ENCODE data around the gene IFT25.
"Not testable (repeated sequence)": the region's sequence is repeated elsewhere in the genome, so short reads cannot be mapped to it uniquely, and the experiment has no call there.

The IFT25 gene

DNA sequence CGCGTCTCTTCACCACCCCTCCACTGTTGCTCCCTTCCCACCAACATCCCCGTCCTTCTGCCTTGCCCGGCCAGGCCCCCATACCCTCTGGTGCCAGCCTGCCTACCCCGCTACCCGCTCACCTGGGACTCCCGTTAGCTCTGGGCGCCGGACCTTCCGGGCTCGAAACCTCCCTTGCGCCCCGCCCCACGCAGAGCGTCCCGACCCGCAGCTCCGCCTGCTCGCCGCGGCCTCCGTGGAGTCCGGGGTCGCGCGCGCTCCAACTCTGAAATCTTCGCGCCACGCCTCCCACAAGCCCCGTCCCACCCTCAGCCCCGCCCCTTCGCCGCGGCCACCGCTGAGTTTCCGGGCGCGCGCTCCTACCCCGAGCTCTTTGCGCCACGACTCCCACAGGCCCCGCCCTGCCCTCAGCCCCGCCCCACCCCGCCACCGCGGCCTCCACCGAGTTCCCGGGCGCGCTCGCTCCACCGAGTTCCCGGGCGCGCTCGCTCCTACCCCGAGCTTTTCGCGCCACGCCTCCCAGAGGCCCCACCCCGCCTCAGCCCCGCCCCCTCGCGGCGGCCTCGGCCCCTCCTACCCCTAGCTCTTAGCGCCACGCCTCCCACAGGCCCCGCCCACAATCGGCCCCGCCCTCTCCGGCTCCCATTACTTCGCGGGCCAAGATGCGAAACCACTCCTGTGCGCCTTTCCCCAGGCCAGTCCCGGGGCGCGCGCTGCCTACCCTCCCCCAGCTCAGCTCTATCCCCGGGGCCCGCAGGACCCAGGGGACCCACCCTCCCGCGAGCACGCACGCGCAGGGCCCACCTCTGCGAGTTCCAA, at the start of gene IFT25:
Gene IFT25, minus strand, starts transcription at position 267 of the 819 bp plus-strand sequence. CDS start 5,617 bp downstream, outside the sequence.
- peak; percentile 89 for DNase-seq (ENCODE audit: low spot score)

DNA sequence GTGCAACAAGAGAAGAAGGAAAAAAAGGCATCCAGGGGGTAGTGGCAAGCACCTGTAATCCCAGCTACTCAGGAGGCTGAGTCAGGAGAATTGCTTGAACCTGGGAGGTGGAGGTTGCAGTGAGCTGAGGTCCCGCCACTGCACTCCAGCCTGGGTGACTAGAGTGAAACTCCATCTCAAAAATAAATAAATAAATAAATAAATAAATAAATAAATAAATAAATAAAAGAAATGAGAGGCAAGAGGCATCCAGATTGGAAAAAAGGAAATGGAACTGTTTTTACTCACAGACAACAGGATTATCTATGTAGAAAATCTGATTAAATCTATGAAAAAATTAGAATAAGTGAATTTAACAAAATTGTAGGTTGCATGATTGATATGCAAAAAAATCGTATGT, 49.0 kb upstream of the IFT25 start:
- not testable (repeated sequence) for DNase-seq (ENCODE audit: low spot score)

DNA sequence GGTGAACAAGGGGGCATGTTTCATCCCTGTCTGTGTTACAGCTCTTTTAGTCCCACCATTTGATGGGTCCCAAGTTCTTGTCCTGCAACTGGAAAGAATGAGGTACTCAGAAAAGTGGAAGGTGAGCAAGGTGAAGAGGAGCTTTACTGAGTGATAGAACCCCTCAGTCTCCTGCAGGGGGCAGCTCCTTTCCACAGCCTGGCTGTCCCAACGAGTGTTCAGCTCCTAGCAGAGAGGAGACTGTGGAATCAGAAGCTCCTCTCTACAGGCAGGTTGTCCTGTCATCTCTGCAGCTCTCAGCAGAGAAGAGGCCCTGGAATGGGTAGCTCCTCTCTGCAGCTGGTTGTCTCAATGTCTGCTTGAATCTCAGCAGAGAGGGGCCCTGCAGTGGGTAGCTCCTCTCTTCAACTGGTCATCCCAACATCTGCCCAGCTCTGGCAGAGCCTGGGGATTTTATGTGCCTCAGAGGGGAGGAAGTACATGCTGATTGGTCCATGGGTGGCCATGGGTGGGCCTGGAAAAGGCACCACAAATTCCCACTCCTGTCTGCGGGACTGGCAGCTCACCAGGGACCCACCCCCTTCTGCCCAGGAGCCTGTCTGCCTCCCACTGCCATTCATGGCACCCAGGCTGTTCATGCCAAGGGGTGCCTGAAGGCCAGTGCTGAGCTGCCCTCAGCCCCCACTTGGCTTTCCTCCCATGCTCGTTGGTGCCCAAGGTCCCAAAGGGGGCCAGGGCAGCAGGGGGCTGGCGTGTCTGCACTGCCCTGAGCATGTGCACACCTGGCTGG, 46.8 kb upstream of the IFT25 start:
- DNase-seq (ENCODE audit: low spot score), result no peak

DNA sequence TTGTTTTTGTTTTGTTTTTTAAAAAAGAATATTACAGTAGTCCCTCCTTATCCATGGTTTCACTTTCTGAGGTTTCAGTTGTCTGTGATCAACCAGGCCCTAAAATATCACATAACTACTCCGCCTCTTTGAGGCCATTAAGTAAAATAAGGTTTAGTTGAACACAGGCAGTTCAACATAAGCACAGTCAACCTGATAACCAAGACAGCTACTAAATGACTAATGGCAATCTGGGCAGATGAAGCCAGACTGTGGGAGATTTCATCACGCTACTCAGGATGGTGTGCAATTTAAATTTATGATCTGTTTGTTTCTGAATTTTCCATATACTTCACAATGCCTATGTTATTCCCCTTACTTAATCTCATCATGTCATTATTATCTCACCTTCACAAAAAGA, 42.4 kb upstream of the IFT25 start:
- DNase-seq (ENCODE audit: low spot score), result no peak

DNA sequence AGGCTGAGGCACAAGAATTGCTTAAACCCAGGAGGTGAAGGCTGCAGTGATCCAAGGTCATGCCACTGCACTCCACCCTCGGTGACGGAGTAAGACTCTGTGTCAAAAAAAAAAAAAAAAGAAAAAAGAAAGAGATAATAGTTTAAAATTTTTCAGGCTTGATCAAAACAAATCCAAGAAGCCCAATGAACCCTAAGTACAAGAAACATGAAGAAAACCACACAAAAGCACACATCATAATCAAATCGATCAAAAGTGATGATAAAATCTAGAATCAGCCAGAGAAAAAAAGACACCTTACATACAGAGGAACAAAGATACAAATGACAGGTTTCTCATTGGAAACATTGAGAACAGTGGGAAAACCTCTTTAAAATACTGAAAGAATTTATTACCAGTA, 41.0 kb upstream of the IFT25 start:
- DNase-seq (ENCODE audit: low spot score), result no peak

DNA sequence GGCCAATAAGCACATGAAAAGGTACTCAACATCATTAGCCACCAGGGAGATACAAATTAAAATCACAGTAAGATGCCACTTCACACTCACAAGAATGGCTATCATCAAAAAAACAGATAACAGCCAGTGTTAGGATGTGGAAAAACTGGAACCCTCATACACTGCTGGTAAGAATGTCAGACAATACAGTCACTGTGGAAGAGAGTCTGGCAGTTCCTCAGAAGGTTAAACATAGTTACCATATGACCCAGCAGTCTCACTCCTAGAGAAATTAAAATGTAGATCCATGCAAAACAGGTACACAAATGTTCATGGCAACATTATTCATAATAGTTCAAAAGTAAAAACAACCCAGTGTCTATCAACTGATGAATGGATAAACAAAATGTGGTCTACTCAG, 39.2 kb upstream of the IFT25 start:
- DNase-seq (ENCODE audit: low spot score), result no peak

DNA sequence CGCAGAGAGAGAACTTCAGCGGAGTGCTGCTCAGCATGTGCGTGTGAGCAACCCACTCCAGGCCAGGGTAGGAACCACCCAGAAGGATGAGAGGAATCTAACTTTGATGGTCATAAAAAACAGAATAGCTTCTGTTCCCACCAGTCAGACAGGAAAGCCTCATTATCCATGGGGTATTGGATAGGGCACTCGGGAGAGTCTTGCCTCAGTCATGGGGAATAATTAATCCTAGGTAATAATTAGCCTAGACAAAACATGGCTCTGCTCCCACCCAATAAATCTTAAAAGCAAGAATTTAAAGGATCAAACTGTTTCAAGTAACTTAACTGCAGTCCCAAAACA, 37.2 kb upstream of the IFT25 start:
- no peak for DNase-seq (ENCODE audit: low spot score)

DNA sequence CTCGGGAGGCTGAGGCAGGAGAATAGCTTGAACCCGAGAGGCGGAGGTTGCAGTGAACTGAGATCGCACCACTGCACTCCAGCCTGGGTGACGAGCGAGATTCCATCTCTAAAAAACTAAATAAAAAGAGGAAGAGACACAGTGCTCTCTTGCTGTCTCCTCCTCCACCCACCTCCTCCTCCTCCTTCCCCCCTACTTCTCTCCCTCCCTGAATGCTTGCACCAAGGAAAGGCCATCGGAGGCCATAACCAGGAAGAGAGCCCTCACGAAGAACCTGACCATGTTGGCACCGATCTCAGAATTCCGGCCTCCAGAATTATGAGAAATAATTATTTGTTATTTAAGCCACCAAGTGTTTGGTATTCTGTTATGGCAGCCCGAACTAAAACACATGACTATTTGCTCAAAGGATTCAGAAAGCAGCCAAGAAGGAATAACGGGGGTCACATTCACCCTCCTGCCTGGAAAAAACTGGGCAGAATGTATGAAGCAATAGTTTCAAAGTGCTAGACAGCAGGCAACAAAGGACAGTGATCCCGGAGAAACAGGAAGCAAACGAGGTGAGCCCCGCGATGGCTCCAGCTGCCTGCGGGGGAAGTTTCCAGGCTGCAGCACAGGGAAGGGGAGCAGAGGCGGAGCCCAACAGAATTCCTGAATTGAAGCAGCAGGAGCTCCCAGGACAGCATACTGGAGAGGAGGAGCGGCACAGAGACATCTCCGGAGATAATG, 36.7 kb upstream of the IFT25 start:
- DNase-seq (ENCODE audit: low spot score), result no peak

DNA sequence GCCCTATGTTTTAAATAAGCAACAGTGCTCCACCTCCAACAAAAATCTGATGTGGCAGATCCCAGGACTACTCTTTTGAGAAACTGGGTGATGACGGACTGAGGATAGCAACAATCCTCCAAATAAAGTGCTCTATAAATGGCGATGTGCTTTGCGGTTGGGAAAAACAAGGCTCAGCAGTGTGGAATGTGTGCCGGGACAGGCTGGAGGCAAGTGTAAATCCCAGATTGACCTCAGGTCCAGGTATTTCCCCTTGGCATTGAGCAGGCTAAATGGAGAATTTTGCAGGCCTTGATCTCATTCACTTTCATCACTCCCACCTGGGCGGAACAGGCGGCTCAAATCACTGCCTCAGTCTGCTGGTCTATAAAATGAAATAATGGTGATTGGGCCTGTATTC, 35.7 kb upstream of the IFT25 start:
- DNase-seq (ENCODE audit: low spot score), result no peak

DNA sequence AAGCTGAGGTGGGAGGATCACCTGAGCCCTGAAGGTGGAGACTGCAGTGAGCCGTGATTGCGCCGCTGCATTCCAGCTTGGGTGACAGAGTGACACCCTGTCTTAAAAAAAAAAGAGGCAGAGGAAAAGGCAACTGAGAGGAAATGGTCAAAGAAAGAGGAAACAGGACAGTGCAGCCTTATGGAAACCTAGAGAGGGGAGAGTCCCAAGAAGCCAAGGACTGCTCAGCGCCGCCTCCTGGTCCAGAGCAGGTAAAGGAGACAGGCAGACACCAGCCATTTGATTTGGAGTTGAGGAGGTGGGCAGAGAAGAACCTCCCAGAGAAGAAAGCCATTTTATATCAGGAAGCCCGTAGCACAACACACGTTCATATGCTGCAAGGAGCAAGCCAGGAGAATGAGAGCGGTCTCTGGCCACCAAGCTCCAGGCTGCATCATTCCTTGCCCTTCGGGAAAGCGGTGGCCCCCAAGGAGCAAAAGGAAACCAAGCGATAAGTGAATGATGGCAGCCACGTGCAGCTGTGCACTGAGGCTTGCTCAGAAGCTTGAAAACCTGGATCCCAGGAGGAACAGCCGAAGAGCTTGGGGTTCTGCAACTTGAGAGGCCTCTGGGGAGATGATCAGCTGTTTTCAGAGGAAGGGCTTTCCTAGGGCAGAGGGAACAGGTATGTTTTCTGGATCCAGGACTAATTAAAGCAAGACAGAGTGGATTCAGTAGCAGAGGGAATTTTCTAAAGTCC, 34.4 kb upstream of the IFT25 start:
- no peak for DNase-seq (ENCODE audit: low spot score)

DNA sequence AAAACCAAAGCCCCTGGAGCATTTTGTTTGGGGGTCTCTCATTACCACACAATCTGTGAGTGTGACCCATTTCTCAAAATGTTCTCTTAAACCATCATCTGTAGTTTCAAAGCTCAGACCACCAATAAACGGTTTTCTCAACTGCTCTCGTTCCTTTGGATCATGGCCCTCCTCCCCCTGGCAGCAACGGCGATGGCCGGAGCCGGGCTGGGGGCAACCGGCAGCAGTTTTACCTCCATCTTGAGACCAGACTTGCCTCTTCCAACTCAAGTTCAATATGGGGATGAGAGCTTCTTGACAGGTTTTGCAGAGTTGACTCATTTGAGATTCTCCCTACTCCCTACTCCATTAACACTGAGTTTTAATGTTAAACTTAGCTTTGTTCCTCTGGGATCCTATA, 30.4 kb upstream of the IFT25 start:
- no peak for DNase-seq (ENCODE audit: low spot score)

DNA sequence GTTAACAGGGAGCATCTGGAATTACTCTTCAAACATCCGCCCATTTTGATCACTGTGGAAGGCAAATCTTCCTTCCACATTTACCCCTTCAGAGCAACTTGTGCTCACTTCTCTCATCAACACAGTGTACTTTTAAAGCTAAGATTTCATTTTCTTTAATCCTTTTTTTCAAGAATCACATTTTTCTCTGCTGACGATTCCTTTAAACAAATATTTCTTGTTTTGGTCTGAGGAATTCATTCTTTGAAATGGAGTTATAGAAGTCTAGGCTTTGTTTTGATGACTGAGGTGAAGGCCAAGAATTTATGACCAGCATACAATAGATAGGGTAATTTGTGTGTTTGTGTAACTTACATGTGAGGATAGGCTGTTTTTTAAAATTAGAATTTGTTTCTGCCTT, 26.2 kb upstream of the IFT25 start:
- no peak for DNase-seq (ENCODE audit: low spot score)

DNA sequence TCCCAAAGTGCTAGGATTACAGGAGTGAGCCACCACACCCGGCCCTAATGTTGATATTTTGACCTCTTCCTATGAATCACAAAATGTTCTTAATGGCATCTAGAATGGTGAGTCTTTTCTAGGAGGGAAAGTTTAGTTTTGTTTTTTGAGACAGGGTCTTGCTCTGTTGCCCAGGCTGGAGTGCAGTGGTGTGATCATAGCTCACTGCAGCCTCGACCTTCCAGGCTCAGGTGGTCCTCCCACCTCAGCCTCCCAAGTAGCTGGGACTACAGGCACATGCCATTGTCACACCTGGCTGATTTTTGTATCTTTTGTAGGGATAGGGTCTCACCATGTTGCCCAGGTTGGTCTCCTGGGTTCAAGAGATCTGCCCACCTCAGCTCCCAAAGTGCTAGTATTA, 23.8 kb upstream of the IFT25 start:
- DNase-seq (ENCODE audit: low spot score), result not testable (repeated sequence)

DNA sequence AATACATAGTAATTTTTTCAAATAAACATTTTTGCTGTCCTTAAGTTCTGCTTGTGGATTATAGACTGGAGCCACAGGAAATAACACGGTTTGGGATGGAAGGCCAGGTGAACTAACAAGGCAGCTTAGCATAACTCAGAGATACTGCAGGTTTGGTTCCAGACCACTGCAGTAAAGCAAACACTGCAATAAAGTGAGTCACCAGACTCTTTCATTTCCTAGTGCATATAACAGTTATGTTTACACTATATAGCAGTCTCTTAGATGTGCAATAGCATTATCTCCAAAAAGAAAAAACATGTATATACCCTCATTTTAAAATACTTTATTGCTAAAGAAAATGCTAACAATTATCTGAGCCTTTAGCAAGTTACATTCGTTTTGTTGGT, 22.6 kb upstream of the IFT25 start:
- DNase-seq (ENCODE audit: low spot score), result no peak

DNA sequence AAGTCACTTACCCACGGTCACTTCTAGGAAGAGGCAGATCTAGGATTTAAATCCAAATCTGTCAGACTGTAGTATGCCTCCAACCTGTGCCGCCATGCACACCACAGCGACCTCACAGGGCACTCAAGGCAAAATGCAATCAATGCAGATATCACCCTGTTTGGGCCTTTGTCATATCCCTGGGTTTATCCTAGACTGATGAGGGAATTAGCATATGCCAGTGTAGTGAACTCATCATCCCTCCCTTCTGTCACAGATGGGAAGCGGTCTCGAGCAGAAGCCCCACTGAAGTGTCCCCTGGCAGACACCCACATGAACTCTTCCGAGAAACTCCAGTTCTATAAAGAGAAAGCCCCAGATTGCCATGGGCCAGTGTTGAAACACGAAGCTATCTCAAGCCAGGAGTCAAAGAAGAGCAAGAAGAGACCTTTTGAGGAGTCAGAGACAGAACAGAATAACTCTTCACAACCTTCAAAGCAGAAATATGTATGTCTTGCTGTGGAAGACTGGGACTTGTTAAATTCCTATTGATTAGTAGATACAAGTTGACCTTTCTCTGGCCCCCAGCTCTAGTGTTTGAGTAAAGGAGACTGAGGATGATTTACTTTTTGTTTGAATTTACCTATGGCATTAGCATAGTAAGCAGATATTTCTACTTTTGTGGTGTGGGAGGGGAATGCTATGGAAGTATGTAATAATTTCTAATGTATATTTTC, 22.1 kb upstream of the IFT25 start:
- DNase-seq (ENCODE audit: low spot score), result no peak

DNA sequence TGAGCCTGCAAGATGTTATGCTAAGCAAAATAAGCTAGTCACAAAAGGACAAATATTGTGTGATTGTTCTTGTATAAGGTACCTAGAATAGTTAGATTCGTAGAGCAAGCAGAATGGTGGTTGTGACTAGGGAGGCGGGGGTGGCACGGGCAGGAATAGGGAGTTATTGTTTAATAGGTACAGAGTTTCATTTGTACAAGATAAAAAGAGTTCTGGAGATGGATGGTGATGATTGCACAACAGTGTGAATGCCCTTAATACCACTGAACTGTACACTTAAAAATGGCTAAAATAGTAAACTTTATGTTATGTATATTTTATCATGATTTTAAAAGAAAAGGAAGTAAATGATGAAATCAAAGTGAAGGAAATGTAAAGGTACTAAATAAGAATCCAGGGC, 21.3 kb upstream of the IFT25 start:
- DNase-seq (ENCODE audit: low spot score), result no peak

DNA sequence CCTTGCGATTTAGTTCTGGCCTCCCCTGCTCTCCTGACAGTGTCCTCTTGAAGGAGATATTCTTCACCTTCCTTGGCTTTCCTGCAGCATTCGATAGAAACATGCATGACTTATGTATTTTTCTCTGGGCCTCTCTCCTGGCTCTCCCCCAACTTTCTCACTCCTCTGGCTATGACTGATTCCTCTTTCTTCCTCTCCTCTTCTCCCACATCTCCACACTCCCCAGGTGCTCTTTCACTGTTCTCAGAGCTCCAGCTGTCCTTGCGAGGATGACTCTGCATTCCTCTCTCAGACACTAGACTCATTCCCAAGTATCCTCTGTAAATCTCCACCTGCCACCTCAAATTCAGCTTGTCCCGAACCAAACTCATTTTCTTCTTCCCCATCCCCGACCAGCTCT, 18.6 kb upstream of the IFT25 start:
- no peak for DNase-seq (ENCODE audit: low spot score)

DNA sequence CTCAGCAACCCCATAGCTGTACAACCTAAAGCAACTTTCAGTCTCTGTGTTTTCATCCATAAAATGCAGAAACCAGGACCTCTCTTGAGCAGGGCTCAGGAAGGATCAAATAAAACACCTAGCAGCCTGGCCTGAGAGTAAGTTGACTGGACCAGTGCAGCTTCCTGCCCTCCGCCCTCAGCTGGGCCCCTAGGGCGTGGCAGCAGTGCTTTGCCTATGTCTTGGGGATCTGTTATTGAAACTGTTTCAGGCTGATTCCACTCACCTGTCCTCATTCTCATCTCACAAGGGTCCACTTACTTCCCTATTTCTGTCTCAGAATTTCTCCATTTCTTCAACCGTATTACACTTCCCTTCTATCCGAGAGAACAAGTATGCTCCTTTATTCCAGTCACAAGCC, 18.0 kb upstream of the IFT25 start:
- no peak for DNase-seq (ENCODE audit: low spot score)

DNA sequence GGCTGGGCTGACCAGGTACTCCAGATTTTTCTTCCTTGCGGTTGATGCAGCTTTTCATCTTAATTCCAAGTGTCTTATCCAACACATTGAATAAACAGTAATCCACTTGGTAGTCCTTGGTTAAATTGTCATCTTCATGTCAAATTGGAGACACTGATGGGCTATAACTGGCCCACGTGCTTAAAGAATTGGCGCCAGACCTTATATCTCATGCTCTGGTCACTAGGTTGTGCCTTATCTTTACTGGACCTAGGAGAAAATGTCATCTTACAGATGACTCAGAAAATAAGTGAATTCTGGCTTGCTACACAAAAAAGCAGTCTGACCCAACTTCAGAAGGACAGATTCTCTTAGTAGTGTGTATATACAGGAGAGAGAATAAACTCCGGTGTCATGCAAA, 16.9 kb upstream of the IFT25 start:
- no peak for DNase-seq (ENCODE audit: low spot score)

DNA sequence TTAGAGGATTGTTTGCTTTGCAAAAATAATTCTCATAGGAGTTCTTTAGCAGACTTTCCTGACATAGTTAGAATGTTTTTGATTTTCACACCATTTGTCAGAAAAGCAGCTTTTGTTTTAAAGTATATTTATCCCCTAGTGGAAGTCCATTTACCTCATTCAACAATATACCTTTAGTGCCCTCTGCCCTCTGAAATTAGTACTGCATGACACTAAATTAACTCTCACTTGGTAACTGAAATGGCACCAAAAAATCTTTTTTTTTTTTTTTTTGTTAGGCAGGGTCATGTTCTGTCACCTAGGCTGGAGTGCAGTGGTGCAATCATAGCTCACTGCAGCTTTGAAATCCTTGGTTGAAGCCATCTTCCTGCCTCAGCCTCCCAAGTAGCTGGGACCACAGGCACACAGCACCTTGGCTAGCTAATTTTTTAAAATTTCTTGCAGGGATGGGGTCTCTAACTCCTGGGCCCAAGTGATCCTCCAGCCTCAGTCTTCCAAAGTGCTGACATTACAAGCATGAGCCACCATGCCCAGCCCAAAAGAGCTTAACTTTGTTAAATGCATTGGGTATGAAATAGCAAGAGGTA, 14.3 kb upstream of the IFT25 start:
- peak; percentile 65 for DNase-seq (ENCODE audit: low spot score)

DNA sequence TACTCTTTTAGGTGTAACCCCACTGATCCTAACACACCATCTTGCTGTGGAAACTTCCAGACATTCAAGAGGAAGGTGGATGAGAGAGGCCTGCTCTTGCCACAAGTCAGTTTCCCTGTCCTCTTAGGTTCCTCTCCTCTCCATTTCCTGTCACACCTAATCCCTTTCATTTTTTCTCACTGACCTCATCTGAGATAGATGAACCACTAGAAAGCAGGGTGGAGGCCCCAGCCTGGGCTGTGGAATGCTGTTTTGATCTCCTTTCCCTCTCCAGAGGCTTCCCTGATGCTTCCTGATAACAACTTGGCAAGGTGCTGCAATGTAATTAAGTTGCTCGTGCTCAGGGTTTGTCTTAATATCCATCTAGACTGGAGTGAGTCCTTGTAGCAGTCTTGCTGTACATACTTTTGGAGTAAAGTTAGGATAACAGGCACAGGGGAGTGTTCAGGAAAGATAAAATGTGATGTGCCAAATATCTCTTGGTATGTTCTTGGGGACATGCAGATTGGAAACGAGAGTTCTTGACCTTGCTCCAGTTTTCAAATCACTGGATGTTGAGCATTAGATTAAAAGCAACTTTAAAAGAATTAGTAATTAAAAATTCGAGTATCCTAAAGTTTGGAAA, 11.8 kb upstream of the IFT25 start:
- no peak for DNase-seq (ENCODE audit: low spot score)
